ENCODE data around the gene GJB5. TPM values are rescaled to one million over a fixed set of nuclear protein-coding genes. Genes with fewer than 3 reads are reported as not detected.

Gene GJB5
- total RNA-seq, 1 donor from 2014 or later: 23.6 TPM

GRCh38 chr1:34711485-34711884, 43.4 kb upstream of the GJB5 start:
- intact Hi-C loops (cut with DNase I): loop anchor here (5.0 kb wide), 1 partner anchor 1449 kb away; no protein-coding TSS in a partner anchor
- no peaks in the 10 kb centered on the region for H3K36me3 ChIP-seq

GRCh38 chr1:34712007-34712688, 42.7 kb upstream of the GJB5 start:
- H3K4me1 ChIP-seq: no peaks in the 10 kb centered on the region
- H3K9me3 ChIP-seq: no peaks in the 10 kb centered on the region
- no peaks in the 10 kb centered on the region for H3K27me3 ChIP-seq
- no peaks in the 10 kb centered on the region for H3K36me3 ChIP-seq
- DNase-seq (ENCODE audit: extremely low spot score in 2 of 2): no peak
- intact Hi-C loops (cut with DNase I): loop anchor here (5.0 kb wide), 1 partner anchor 1450 kb away; no protein-coding TSS in a partner anchor
- no peak overlapping the region for H3K4me3 ChIP-seq
- no peak overlapping the region for H3K27ac ChIP-seq
- TF ChIP-seq POLR2A (IDR thresholded peaks at IDR 0.05): no peak
- TF ChIP-seq CTCF (IDR thresholded peaks at IDR 0.05): no peak
- TF ChIP-seq POLR2AphosphoS5 (IDR thresholded peaks at IDR 0.05; ENCODE audit: insufficient read depth in 1 of 2, low read depth in 1 of 2): no peak

More at GRCh38 chr1:34711485-34711884, 43.4 kb upstream of the GJB5 start:
- Histone ChIP-seq H3K4me1 (no peaks in the 10 kb centered on the region), H3K27me3 (no peaks in the 10 kb centered on the region), H3K27ac (no peak overlapping the region), H3K9me3 (no peaks in the 10 kb centered on the region), H3K4me3 (no peak overlapping the region)
- TF ChIP-seq POLR2AphosphoS5 (IDR thresholded peaks at IDR 0.05; ENCODE audit: insufficient read depth in 1 of 2, low read depth in 1 of 2): no peak
- TF ChIP-seq CTCF (IDR thresholded peaks at IDR 0.05): no peak
- TF ChIP-seq POLR2A (IDR thresholded peaks at IDR 0.05): no peak
- DNase-seq (ENCODE audit: extremely low spot score in 2 of 2): no peak

GRCh38 chr1:34713443-34713842, 41.4 kb upstream of the GJB5 start:
- H3K27ac ChIP-seq: no peak overlapping the region
- H3K4me3 ChIP-seq: no peak overlapping the region
- no peaks in the 10 kb centered on the region for H3K9me3 ChIP-seq
- H3K36me3 ChIP-seq: no peaks in the 10 kb centered on the region
- TF ChIP-seq CTCF (IDR thresholded peaks at IDR 0.05) (no peak), POLR2A (IDR thresholded peaks at IDR 0.05) (no peak), POLR2AphosphoS5 (IDR thresholded peaks at IDR 0.05; ENCODE audit: insufficient read depth in 1 of 2, low read depth in 1 of 2) (no peak)
- no peaks in the 10 kb centered on the region for H3K4me1 ChIP-seq
- intact Hi-C loops (cut with DNase I): loop anchor here (5.0 kb wide), 1 partner anchor 1451 kb away; no protein-coding TSS in a partner anchor
- DNase-seq (ENCODE audit: extremely low spot score in 2 of 2): no peak
- H3K27me3 ChIP-seq: no peaks in the 10 kb centered on the region

GRCh38 chr1:34714386-34714785, 40.5 kb upstream of the GJB5 start:
- Histone ChIP-seq H3K27ac (no peak overlapping the region), H3K36me3 (no peaks in the 10 kb centered on the region), H3K27me3 (no peaks in the 10 kb centered on the region), H3K9me3 (no peaks in the 10 kb centered on the region), H3K4me1 (no peaks in the 10 kb centered on the region), H3K4me3 (no peak overlapping the region)
- intact Hi-C loops (cut with DNase I): loop anchor here (5.0 kb wide), 1 partner anchor 1452 kb away; no protein-coding TSS in a partner anchor
- DNase-seq (ENCODE audit: extremely low spot score in 2 of 2): no peak
- no peak for TF ChIP-seq POLR2A (IDR thresholded peaks at IDR 0.05)
- no peak for TF ChIP-seq CTCF (IDR thresholded peaks at IDR 0.05)
- TF ChIP-seq POLR2AphosphoS5 (IDR thresholded peaks at IDR 0.05; ENCODE audit: insufficient read depth in 1 of 2, low read depth in 1 of 2): no peak

GRCh38 chr1:34715139-34715538, 39.7 kb upstream of the GJB5 start:
- no peak overlapping the region for H3K27ac ChIP-seq
- intact Hi-C loops (cut with DNase I): no loop called here
- no peaks in the 10 kb centered on the region for H3K27me3 ChIP-seq
- no peak for DNase-seq (ENCODE audit: extremely low spot score in 2 of 2)
- TF ChIP-seq CTCF (IDR thresholded peaks at IDR 0.05) (no peak), POLR2AphosphoS5 (IDR thresholded peaks at IDR 0.05; ENCODE audit: insufficient read depth in 1 of 2, low read depth in 1 of 2) (no peak), POLR2A (IDR thresholded peaks at IDR 0.05) (no peak)
- no peaks in the 10 kb centered on the region for H3K36me3 ChIP-seq
- H3K4me1 ChIP-seq: no peaks in the 10 kb centered on the region
- H3K9me3 ChIP-seq: no peaks in the 10 kb centered on the region
- H3K4me3 ChIP-seq: no peak overlapping the region

Measured in vagina (tissue), 2 donors.